Activated naive CD4-positive, alpha-beta T cell treated with anti-CD3 and anti-CD28 coated beads, Interleukin-2, amount 10 ng/mL, durations not matched to agents 7 days and 5 days (primary cell): ENCODE measurements around the gene CCDC148.
"Not testable (repeated sequence)": the region's sequence is repeated elsewhere in the genome, so short reads cannot be mapped to it uniquely, and the experiment has no call there.

ENCODE experiments used
- CTCF ChIA-PET: fragments of 350-600 bp; sonication (Branson Sonifier 250); formaldehyde crosslinking; loops from one replicate; lab custom pipeline; 2021; ENCODE audit warnings: antibody characterized with exemption; lab: Charles Lee
- DNase-seq: peaks from one replicate; pipeline ENCODE4 v3.0.0-alpha.2; 2020
- H3K27ac Mint-ChIP-seq: one replicate; pipeline ENCODE4 v1.8.0; 2021; ENCODE audit warnings: mild to moderate bottlenecking, moderate library complexity, mixed read lengths
- H3K27me3 Mint-ChIP-seq: one replicate; pipeline ENCODE4 v1.8.0; 2021; ENCODE audit warnings: mild to moderate bottlenecking, mixed read lengths
- H3K36me3 Mint-ChIP-seq: one replicate; pipeline ENCODE4 v1.8.0; 2021; ENCODE audit warnings: mixed read lengths
- H3K4me1 Mint-ChIP-seq: one replicate; pipeline ENCODE4 v1.8.0; 2021; ENCODE audit warnings: mixed read lengths
- H3K4me3 Mint-ChIP-seq: one replicate; pipeline ENCODE4 v1.8.0; 2021; ENCODE audit warnings: mild to moderate bottlenecking, moderate library complexity, mixed read lengths
- H3K9me3 Mint-ChIP-seq: one replicate; pipeline ENCODE4 v1.8.0; 2021; ENCODE audit warnings: mixed read lengths

The CCDC148 gene

GRCh38 chr2:158473300-158473699, 16.7 kb upstream of the CCDC148 start:
- H3K27ac Mint-ChIP-seq, DNase-seq, H3K27me3 Mint-ChIP-seq, H3K9me3 Mint-ChIP-seq, CTCF ChIA-PET, H3K4me3 Mint-ChIP-seq: not testable (repeated sequence)
- peaks cover 24% of the 10 kb centered on the region for H3K4me1 Mint-ChIP-seq
- peaks cover 23% of the 10 kb centered on the region for H3K36me3 Mint-ChIP-seq

- peaks cover 23% of the 10 kb centered on the region for H3K36me3 Mint-ChIP-seq
- CTCF ChIA-PET, H3K9me3 Mint-ChIP-seq: not testable (repeated sequence)
These were observed 16.3 kb upstream of the CCDC148 start for GRCh38 chr2:158472829-158473228.

GRCh38 chr2:158467248-158467647, 10.7 kb upstream of the CCDC148 start:
- CTCF ChIA-PET = interaction anchor here (1.0 kb wide), 1 partner anchor 12 kb away, joined by 4 read pairs; no protein-coding TSS in a partner anchor
- H3K4me1 Mint-ChIP-seq = no peaks in the 10 kb centered on the region
- peaks cover 15% of the 10 kb centered on the region for H3K36me3 Mint-ChIP-seq

More at GRCh38 chr2:158472829-158473228, 16.3 kb upstream of the CCDC148 start:
- peaks cover 21% of the 10 kb centered on the region for H3K4me1 Mint-ChIP-seq
- H3K27ac Mint-ChIP-seq, H3K27me3 Mint-ChIP-seq, H3K4me3 Mint-ChIP-seq, DNase-seq: not testable (repeated sequence)

GRCh38 chr2:158464426-158465281, 8.1 kb upstream of the CCDC148 start:
- no peak overlapping the region for H3K27ac Mint-ChIP-seq
- H3K27me3 Mint-ChIP-seq = no peaks in the 10 kb centered on the region
- CTCF ChIA-PET = interaction anchor here (0.9 kb wide), 1 partner anchor 13 kb away, joined by 4 read pairs; no protein-coding TSS in a partner anchor
- peaks cover 8% of the 10 kb centered on the region for H3K4me1 Mint-ChIP-seq
- no peak overlapping the region for H3K4me3 Mint-ChIP-seq
- DNase-seq = no peak
- no peaks in the 10 kb centered on the region for H3K9me3 Mint-ChIP-seq
- peaks cover 3% of the 10 kb centered on the region for H3K36me3 Mint-ChIP-seq

More at GRCh38 chr2:158467248-158467647, 10.7 kb upstream of the CCDC148 start:
- Mint-ChIP-seq H3K4me3 (no peak overlapping the region), H3K9me3 (no peaks in the 10 kb centered on the region), H3K27me3 (no peaks in the 10 kb centered on the region), H3K27ac (no peak overlapping the region)
- DNase-seq = no peak

GRCh38 chr2:158463496-158464095, 7.0 kb upstream of the CCDC148 start:
- H3K4me1 Mint-ChIP-seq = peaks cover 16% of the 10 kb centered on the region
- H3K9me3 Mint-ChIP-seq = no peaks in the 10 kb centered on the region
- CTCF ChIA-PET = no interaction called here
- no peak overlapping the region for H3K4me3 Mint-ChIP-seq
- no peak for DNase-seq
- no peaks in the 10 kb centered on the region for H3K27me3 Mint-ChIP-seq
- H3K36me3 Mint-ChIP-seq = no peaks in the 10 kb centered on the region
- H3K27ac Mint-ChIP-seq = no peak overlapping the region

GRCh38 chr2:158460632-158461297, 4.2 kb upstream of the CCDC148 start:
- no peaks in the 10 kb centered on the region for H3K36me3 Mint-ChIP-seq
- no peaks in the 10 kb centered on the region for H3K9me3 Mint-ChIP-seq
- peaks cover 20% of the 10 kb centered on the region for H3K27me3 Mint-ChIP-seq
- no peak for DNase-seq
- H3K4me1 Mint-ChIP-seq = peaks cover 30% of the 10 kb centered on the region
- CTCF ChIA-PET = no interaction called here
- no peak overlapping the region for H3K4me3 Mint-ChIP-seq
- H3K27ac Mint-ChIP-seq = no peak overlapping the region

GRCh38 chr2:158459161-158460003, 2.8 kb upstream of the CCDC148 start:
- no peak for DNase-seq
- Mint-ChIP-seq H3K4me3 (peak overlapping the region; percentile 87), H3K4me1 (peaks cover 30% of the 10 kb centered on the region), H3K27ac (no peak overlapping the region), H3K36me3 (no peaks in the 10 kb centered on the region), H3K27me3 (peaks cover 23% of the 10 kb centered on the region), H3K9me3 (no peaks in the 10 kb centered on the region)
- CTCF ChIA-PET = no interaction called here

- CTCF ChIA-PET = no interaction called here
- Mint-ChIP-seq H3K36me3 (no peaks in the 10 kb centered on the region), H3K27me3 (peaks cover 31% of the 10 kb centered on the region), H3K27ac (no peak overlapping the region), H3K9me3 (no peaks in the 10 kb centered on the region), H3K4me1 (peaks cover 30% of the 10 kb centered on the region), H3K4me3 (peak overlapping the region; percentile 87)
- DNase-seq = no peak
These were observed 2.0 kb upstream of the CCDC148 start for GRCh38 chr2:158458617-158458920.

GRCh38 chr2:158457826-158458616, 1.5 kb upstream of the CCDC148 start:
- CTCF ChIA-PET = interaction anchor here (0.6 kb wide), 1 partner anchor 522 kb away, joined by 3 read pairs; no protein-coding TSS in a partner anchor
- H3K27ac Mint-ChIP-seq = peak overlapping the region; percentile 88
- no peaks in the 10 kb centered on the region for H3K36me3 Mint-ChIP-seq
- peak overlapping the region; percentile 87 for H3K4me3 Mint-ChIP-seq
- no peaks in the 10 kb centered on the region for H3K9me3 Mint-ChIP-seq
- peaks cover 30% of the 10 kb centered on the region for H3K4me1 Mint-ChIP-seq
- DNase-seq = no peak
- peaks cover 37% of the 10 kb centered on the region for H3K27me3 Mint-ChIP-seq

GRCh38 chr2:158457092-158457825, 706 bp upstream of the CCDC148 start:
- peak overlapping the region; percentile 88 for H3K27ac Mint-ChIP-seq
- H3K27me3 Mint-ChIP-seq = peaks cover 44% of the 10 kb centered on the region
- peak overlapping the region; percentile 87 for H3K4me3 Mint-ChIP-seq
- DNase-seq = peak; percentile 70
- H3K4me1 Mint-ChIP-seq = peaks cover 30% of the 10 kb centered on the region
- H3K36me3 Mint-ChIP-seq = no peaks in the 10 kb centered on the region
- no peaks in the 10 kb centered on the region for H3K9me3 Mint-ChIP-seq
- CTCF ChIA-PET = interaction anchor here (0.6 to 1.1 kb wide), 2 partner anchors 277 to 521 kb away, joined by 3 read pairs; no protein-coding TSS in a partner anchor

GRCh38 chr2:158443606-158444005, 12.9 kb downstream of the CCDC148 start:
- no peaks in the 10 kb centered on the region for H3K4me1 Mint-ChIP-seq
- H3K27ac Mint-ChIP-seq = no peak overlapping the region
- H3K4me3 Mint-ChIP-seq = no peak overlapping the region
- no peaks in the 10 kb centered on the region for H3K36me3 Mint-ChIP-seq
- H3K9me3 Mint-ChIP-seq = peaks cover 4% of the 10 kb centered on the region
- DNase-seq = no peak
- CTCF ChIA-PET = no interaction called here
- H3K27me3 Mint-ChIP-seq = peaks cover 3% of the 10 kb centered on the region

GRCh38 chr2:158439062-158439461, 17.5 kb downstream of the CCDC148 start:
- H3K36me3 Mint-ChIP-seq, CTCF ChIA-PET, H3K27ac Mint-ChIP-seq, H3K4me1 Mint-ChIP-seq, H3K9me3 Mint-ChIP-seq, DNase-seq, H3K27me3 Mint-ChIP-seq, H3K4me3 Mint-ChIP-seq: not testable (repeated sequence)

- H3K9me3 Mint-ChIP-seq, H3K4me3 Mint-ChIP-seq, CTCF ChIA-PET: not testable (repeated sequence)
These were observed 22.8 kb downstream of the CCDC148 start for GRCh38 chr2:158433716-158434115.

More at GRCh38 chr2:158433716-158434115, 22.8 kb downstream of the CCDC148 start:
- H3K27ac Mint-ChIP-seq, H3K4me1 Mint-ChIP-seq, H3K36me3 Mint-ChIP-seq, H3K27me3 Mint-ChIP-seq, DNase-seq: not testable (repeated sequence)
